ENCODE measurements around the gene CTCF.

DNA sequence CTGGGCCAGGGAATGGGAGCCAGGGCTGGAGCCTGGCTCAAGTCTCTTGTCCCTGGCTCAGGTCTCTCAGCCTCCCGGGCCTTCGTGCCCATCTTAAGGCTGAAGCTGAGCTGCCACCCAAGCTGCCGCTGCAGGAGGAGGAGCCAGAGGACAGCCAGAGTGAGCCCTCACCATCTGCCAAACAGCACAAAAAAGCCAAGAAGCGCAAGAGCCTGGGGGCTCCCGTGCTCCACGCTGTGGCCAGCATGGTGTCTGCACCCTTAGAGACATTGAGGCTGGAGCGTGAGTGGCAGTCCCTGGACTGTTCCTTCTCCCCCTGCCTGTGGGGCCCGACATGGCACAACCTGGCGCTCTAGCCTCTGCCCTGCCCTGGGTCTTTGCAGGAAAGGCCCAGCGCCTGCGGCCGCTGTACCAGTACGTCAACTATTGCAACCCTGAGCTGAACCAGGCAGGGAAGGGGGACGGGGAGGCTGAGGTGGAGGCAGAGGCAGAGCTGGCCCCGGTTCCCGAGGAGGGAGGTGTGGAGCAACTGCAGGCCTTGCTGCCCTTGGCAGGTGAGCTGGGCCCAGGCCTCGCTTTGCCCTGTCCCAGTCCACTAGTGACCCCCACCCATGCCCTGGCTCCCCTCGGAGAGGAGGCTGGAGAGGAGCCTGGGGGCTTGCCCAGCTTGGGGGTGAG is 105.6 kb downstream of the CTCF start:
- TF ChIP-seq, protein P1, sequence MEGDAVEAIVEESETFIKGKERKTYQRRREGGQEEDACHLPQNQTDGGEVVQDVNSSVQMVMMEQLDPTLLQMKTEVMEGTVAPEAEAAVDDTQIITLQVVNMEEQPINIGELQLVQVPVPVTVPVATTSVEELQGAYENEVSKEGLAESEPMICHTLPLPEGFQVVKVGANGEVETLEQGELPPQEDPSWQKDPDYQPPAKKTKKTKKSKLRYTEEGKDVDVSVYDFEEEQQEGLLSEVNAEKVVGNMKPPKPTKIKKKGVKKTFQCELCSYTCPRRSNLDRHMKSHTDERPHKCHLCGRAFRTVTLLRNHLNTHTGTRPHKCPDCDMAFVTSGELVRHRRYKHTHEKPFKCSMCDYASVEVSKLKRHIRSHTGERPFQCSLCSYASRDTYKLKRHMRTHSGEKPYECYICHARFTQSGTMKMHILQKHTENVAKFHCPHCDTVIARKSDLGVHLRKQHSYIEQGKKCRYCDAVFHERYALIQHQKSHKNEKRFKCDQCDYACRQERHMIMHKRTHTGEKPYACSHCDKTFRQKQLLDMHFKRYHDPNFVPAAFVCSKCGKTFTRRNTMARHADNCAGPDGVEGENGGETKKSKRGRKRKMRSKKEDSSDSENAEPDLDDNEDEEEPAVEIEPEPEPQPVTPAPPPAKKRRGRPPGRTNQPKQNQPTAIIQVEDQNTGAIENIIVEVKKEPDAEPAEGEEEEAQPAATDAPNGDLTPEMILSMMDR (IDR thresholded peaks at IDR 0.05; ENCODE audit: low read depth, low read length, missing input control), result peak; percentile 88
- TF ChIP-seq RAD21 (IDR thresholded peaks at IDR 0.05), result peak; percentile 83 to 90
- TF ChIP-seq JUND (IDR thresholded peaks at IDR 0.05), result no peak
- TF ChIP-seq FOXA1 (IDR thresholded peaks at IDR 0.05), result no peak
- TF ChIP-seq, protein P2, sequence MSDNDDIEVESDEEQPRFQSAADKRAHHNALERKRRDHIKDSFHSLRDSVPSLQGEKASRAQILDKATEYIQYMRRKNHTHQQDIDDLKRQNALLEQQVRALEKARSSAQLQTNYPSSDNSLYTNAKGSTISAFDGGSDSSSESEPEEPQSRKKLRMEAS (IDR thresholded peaks at IDR 0.05), result peak; percentile 56
- TF ChIP-seq GABPA (IDR thresholded peaks at IDR 0.05 in 1 of 2, conservative IDR thresholded peaks at IDR 0.05 in 1 of 2), result no peak
- peak; percentile 42 for TF ChIP-seq SP1 (IDR thresholded peaks at IDR 0.05)
- TF ChIP-seq, protein P3, sequence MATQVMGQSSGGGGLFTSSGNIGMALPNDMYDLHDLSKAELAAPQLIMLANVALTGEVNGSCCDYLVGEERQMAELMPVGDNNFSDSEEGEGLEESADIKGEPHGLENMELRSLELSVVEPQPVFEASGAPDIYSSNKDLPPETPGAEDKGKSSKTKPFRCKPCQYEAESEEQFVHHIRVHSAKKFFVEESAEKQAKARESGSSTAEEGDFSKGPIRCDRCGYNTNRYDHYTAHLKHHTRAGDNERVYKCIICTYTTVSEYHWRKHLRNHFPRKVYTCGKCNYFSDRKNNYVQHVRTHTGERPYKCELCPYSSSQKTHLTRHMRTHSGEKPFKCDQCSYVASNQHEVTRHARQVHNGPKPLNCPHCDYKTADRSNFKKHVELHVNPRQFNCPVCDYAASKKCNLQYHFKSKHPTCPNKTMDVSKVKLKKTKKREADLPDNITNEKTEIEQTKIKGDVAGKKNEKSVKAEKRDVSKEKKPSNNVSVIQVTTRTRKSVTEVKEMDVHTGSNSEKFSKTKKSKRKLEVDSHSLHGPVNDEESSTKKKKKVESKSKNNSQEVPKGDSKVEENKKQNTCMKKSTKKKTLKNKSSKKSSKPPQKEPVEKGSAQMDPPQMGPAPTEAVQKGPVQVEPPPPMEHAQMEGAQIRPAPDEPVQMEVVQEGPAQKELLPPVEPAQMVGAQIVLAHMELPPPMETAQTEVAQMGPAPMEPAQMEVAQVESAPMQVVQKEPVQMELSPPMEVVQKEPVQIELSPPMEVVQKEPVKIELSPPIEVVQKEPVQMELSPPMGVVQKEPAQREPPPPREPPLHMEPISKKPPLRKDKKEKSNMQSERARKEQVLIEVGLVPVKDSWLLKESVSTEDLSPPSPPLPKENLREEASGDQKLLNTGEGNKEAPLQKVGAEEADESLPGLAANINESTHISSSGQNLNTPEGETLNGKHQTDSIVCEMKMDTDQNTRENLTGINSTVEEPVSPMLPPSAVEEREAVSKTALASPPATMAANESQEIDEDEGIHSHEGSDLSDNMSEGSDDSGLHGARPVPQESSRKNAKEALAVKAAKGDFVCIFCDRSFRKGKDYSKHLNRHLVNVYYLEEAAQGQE (IDR thresholded peaks at IDR 0.05), result no peak
- TF ChIP-seq, protein P4, sequence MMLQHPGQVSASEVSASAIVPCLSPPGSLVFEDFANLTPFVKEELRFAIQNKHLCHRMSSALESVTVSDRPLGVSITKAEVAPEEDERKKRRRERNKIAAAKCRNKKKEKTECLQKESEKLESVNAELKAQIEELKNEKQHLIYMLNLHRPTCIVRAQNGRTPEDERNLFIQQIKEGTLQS (IDR thresholded peaks at IDR 0.05), result no peak
- TF ChIP-seq NR2F2 (IDR thresholded peaks at IDR 0.05), result no peak
